ENCODE measurements around the gene FAM200A.

DNA sequence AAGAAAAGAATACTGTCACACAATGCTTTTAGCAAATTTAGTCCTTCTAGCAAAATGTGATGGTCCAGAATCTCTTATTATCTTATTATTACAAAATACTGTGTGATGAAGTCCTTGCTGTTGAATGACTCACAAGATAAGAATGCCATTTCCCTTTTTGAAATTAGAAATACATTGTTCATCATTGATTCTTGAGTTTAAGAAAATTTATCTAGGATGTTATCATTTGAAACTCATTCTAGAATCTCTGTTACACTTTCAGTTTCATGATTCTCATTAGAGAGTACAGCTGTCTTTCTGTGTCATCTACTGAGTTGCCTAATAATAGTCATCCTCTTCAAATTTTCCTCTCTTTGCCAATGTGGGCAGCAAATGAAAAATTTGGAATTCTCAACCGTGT lies 37.9 kb downstream of the FAM200A start:
- TF ChIP-seq, protein P1, sequence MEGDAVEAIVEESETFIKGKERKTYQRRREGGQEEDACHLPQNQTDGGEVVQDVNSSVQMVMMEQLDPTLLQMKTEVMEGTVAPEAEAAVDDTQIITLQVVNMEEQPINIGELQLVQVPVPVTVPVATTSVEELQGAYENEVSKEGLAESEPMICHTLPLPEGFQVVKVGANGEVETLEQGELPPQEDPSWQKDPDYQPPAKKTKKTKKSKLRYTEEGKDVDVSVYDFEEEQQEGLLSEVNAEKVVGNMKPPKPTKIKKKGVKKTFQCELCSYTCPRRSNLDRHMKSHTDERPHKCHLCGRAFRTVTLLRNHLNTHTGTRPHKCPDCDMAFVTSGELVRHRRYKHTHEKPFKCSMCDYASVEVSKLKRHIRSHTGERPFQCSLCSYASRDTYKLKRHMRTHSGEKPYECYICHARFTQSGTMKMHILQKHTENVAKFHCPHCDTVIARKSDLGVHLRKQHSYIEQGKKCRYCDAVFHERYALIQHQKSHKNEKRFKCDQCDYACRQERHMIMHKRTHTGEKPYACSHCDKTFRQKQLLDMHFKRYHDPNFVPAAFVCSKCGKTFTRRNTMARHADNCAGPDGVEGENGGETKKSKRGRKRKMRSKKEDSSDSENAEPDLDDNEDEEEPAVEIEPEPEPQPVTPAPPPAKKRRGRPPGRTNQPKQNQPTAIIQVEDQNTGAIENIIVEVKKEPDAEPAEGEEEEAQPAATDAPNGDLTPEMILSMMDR (IDR thresholded peaks at IDR 0.05), result no peak
- TF ChIP-seq POLR2A (IDR thresholded peaks at IDR 0.05), result no peak
- no peak for TF ChIP-seq EP300 (IDR thresholded peaks at IDR 0.05)

Data from tibial nerve (tissue), 4 donors.